Measurements from ENCODE around the gene CTNNA3.

DNA sequence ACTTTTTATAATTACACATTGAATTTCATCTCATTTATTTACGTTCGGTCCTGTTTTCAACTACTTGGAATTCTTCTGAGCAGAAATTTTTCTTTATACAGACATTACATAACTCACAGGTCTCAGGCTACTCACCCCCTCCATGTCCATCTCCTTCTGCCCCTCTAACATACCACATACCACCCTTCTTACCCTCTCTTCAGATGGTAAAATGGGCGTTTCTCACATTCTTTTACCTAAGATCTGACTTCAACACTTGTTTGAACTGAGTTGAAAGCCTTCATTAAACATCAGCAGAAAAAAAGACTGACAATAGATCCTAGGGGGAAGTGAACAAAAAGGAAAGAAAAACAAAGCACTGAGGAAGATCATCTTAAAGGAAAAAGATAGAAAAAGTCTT lies 309.7 kb downstream of the CTNNA3 start:
- TF ChIP-seq, protein P1, sequence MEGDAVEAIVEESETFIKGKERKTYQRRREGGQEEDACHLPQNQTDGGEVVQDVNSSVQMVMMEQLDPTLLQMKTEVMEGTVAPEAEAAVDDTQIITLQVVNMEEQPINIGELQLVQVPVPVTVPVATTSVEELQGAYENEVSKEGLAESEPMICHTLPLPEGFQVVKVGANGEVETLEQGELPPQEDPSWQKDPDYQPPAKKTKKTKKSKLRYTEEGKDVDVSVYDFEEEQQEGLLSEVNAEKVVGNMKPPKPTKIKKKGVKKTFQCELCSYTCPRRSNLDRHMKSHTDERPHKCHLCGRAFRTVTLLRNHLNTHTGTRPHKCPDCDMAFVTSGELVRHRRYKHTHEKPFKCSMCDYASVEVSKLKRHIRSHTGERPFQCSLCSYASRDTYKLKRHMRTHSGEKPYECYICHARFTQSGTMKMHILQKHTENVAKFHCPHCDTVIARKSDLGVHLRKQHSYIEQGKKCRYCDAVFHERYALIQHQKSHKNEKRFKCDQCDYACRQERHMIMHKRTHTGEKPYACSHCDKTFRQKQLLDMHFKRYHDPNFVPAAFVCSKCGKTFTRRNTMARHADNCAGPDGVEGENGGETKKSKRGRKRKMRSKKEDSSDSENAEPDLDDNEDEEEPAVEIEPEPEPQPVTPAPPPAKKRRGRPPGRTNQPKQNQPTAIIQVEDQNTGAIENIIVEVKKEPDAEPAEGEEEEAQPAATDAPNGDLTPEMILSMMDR (IDR thresholded peaks at IDR 0.05; ENCODE audit: low read depth, low read length, poor library complexity, severe bottlenecking): no peak
- TF ChIP-seq EZH2phosphoT487 (IDR thresholded peaks at IDR 0.05; ENCODE audit: borderline replicate concordance, low read length): no peak

Measured in DOHH2 (cell line).